Measurements from ENCODE around the gene ADGRG3. TPM values are rescaled to one million over a fixed set of nuclear protein-coding genes. Genes with fewer than 3 reads are reported as not detected.

Gene ADGRG3
- total and polyA plus RNA-seq, 2 of the 8 experiments (the other 6 are each of a cell fraction or from before 2014, with no cell fraction given): 0.28 to 0.98 TPM

DNA sequence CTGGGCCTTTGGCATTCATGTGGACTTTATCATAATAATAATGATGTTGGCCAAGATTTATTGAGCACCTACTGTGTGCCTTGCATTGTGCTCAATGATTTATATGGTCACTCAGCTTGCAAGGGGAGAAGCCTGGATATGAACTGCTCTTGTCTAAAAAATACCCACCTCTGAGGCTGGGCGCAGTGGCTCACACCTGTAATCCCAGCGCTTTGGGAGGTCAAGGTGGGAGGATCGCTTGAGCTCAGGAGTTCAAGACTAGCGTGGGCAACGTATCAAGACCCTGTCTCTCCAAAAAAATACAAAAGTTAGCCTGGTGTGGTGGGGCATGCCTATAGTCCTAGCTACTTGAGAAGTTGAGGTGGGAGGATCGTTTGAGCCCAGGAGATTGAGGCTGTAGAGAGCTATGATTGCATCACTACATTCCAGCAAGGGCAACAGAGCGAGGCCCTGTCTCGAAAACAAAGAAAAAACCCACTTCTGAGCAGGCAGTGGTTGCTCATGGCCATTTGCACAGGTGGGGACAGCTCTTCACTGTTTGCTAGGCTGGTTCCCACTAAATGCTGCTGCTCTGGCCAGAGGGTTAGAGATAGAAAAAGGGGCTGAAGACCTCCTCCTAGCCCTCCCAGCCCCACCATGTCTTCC is 43.9 kb upstream of the ADGRG3 start:
- POLR2A ChIA-PET (ENCODE audit: partially characterized antibody): interaction anchor here (1.0 to 1.8 kb wide), 5 partner anchors 9 to 15 kb away, joined by 3 to 9 read pairs (median 6); no protein-coding TSS in a partner anchor
- H3K4me3 ChIP-seq (ENCODE audit: extremely low read depth in 1 of 4, insufficient read depth in 2 of 4, low read depth in 3 of 4, low read length in 4 of 4): no peak overlapping the region
- no peak overlapping the region for H2AFZ ChIP-seq (ENCODE audit: low read length)

More for the DNA sequence above, 43.9 kb upstream of the ADGRG3 start:
- DNase-seq (ENCODE audit: low read depth in 1 of 2, low spot score in 2 of 2) (no peak), FAIRE-seq (no peak)
- H3K18ac ChIP-seq (ENCODE audit: extremely low read depth, low read length): no peak overlapping the region; the same call in 1 of the 2 replicates
- no peak overlapping the region for H3K4me2 ChIP-seq (ENCODE audit: insufficient read depth in 1 of 2, low read depth in 2 of 2, low read length in 2 of 2)
- H4K5ac ChIP-seq (ENCODE audit: insufficient read length, low read depth, low read length): no peak overlapping the region
- H3K4me1 ChIP-seq (replicated peaks in 1 of 4; ENCODE audit: control insufficient read depth in 3 of 4, insufficient read depth in 4 of 4, low read length in 3 of 4): peaks cover 0 to 39% (median 30%) of the 10 kb centered on the region in 4 experiments; a peak in 6 of 7 replicates
- no peaks in the 10 kb centered on the region for H3K36me3 ChIP-seq (ENCODE audit: control insufficient read depth in 2 of 4, insufficient read depth in 4 of 4, low read length in 3 of 4)
- H2BK120ac ChIP-seq (replicated peaks; ENCODE audit: low read depth, low read length): no peak overlapping the region
- H2AK5ac ChIP-seq (ENCODE audit: low read depth, low read length): no peak overlapping the region
- no peak overlapping the region; a peak in 1 of 7 replicates for H3K9ac ChIP-seq (replicated peaks in 1 of 4; ENCODE audit: extremely low read depth in 1 of 4, low read depth in 3 of 4, low read length in 3 of 4)
- H3K4ac ChIP-seq (replicated peaks; ENCODE audit: insufficient read length, low read depth, low read length): no peak overlapping the region
- no peak overlapping the region for H3K14ac ChIP-seq (ENCODE audit: insufficient read length)
- H4K8ac ChIP-seq (ENCODE audit: extremely low read depth, insufficient read depth, low read length): peak overlapping the region; percentile 66; the same call in 1 of the 2 replicates
- 92% methylated on average over 8 of the region's 8 CpGs; no CpG with 5 or more reads in 1 of the 2 experiments for WGBS, 2 experiments (ENCODE audit: extremely low coverage in 1 of 2, insufficient coverage in 1 of 2, insufficient read length in 1 of 2, insufficient replicate concordance in 2 of 2, low coverage in 1 of 2, low lambda C conversion rate in 2 of 2, missing lambda C conversion rate in 1 of 2)
- H2BK15ac ChIP-seq (ENCODE audit: low read length): no peak overlapping the region
- no peaks in the 10 kb centered on the region for H3K79me2 ChIP-seq (ENCODE audit: control insufficient read depth in 1 of 2, insufficient read depth in 2 of 2, low read length in 2 of 2)
- no peak overlapping the region for H3K56ac ChIP-seq (replicated peaks; ENCODE audit: insufficient read length, low read depth, low read length)
- no peak overlapping the region for H2BK20ac ChIP-seq (ENCODE audit: low read length)
- no peak overlapping the region for H3K27ac ChIP-seq (ENCODE audit: low read depth, low read length)
- H4K91ac ChIP-seq (replicated peaks; ENCODE audit: insufficient read length, low read length): no peak overlapping the region
- H4K20me1 ChIP-seq (replicated peaks in 1 of 2; ENCODE audit: control insufficient read depth in 1 of 2, insufficient read depth in 2 of 2, low read length in 2 of 2): peaks cover 0 to 4% of the 10 kb centered on the region in 2 experiments
- H3K27me3 ChIP-seq (replicated peaks in 1 of 4; ENCODE audit: control insufficient read depth in 3 of 4, extremely low read depth in 1 of 4, insufficient read depth in 3 of 4, low read length in 3 of 4): peaks cover 0 to 2% (median 0%) of the 10 kb centered on the region in 4 experiments; a peak in 2 of 7 replicates
- no peak overlapping the region for H2BK5ac ChIP-seq (ENCODE audit: low read depth, low read length)
- H3K23me2 ChIP-seq (ENCODE audit: low read depth, low read length): peaks cover 7% of the 10 kb centered on the region; the same call in 1 of the 2 replicates
- CTCF ChIA-PET (ENCODE audit: partially characterized antibody): interaction anchor here (1.2 to 10.1 kb wide), 9 partner anchors 7 to 47 kb away, joined by 3 to 79 read pairs (median 10); partner anchors contain the start of gene ADGRG3
- peak overlapping the region; percentile 44; the same call in 1 of the 2 replicates for H2BK12ac ChIP-seq (ENCODE audit: low read depth, low read length)
- no peaks in the 10 kb centered on the region for H3K79me1 ChIP-seq (ENCODE audit: low read depth, low read length)
- H3K9me3 ChIP-seq (ENCODE audit: insufficient read depth in 2 of 2, low read depth in 1 of 2, low read length in 1 of 2): no peaks in the 10 kb centered on the region
- no peak overlapping the region for H3K23ac ChIP-seq (ENCODE audit: insufficient read length)
